ENCODE data around the gene ZDBF2.
"Not testable (repeated sequence)": the region's sequence is repeated elsewhere in the genome, so short reads cannot be mapped to it uniquely, and the experiment has no call there.

ZDBF2 gene

GRCh38 chr2:206259376-206260187 lies 14.9 kb upstream of the ZDBF2 start:
- DNase-seq: no peak

GRCh38 chr2:206260188-206261012 lies 14.1 kb upstream of the ZDBF2 start:
- no peak for DNase-seq

GRCh38 chr2:206263959-206264603 lies 10.4 kb upstream of the ZDBF2 start:
- DNase-seq: no peak

- DNase-seq: no peak
Observed at GRCh38 chr2:206266130-206267125, 8.0 kb upstream of the ZDBF2 start.

GRCh38 chr2:206267567-206267966 lies 6.9 kb upstream of the ZDBF2 start:
- DNase-seq: no peak

GRCh38 chr2:206271065-206271464 lies 3.4 kb upstream of the ZDBF2 start:
- no peak for DNase-seq

GRCh38 chr2:206273905-206274304 lies 558 bp upstream of the ZDBF2 start:
- DNase-seq: no peak

- no peak for DNase-seq
Observed at GRCh38 chr2:206275312-206276055, 1.0 kb downstream of the ZDBF2 start.

- no peak for DNase-seq
Observed at GRCh38 chr2:206276169-206276942, 1.9 kb downstream of the ZDBF2 start.

- no peak for DNase-seq
Observed at GRCh38 chr2:206277503-206277902, 3.0 kb downstream of the ZDBF2 start.

- no peak for DNase-seq
Observed at GRCh38 chr2:206282746-206283145, 8.3 kb downstream of the ZDBF2 start.

- no peak for DNase-seq
Observed at GRCh38 chr2:206287197-206287596, 12.7 kb downstream of the ZDBF2 start.

- DNase-seq: no peak
Observed at GRCh38 chr2:206289391-206289790, 14.9 kb downstream of the ZDBF2 start.

GRCh38 chr2:206296128-206296527 lies 21.7 kb downstream of the ZDBF2 start:
- no peak for DNase-seq

GRCh38 chr2:206299608-206300007 lies 25.1 kb downstream of the ZDBF2 start:
- DNase-seq: not testable (repeated sequence)

GRCh38 chr2:206305523-206306245 lies 31.2 kb downstream of the ZDBF2 start:
- no peak for DNase-seq

GRCh38 chr2:206311026-206311425 lies 36.6 kb downstream of the ZDBF2 start:
- no peak for DNase-seq

- DNase-seq: no peak
Observed at GRCh38 chr2:206316141-206316540, 41.7 kb downstream of the ZDBF2 start.

- no peak for DNase-seq
Observed at GRCh38 chr2:206323033-206323432, 48.6 kb downstream of the ZDBF2 start.

GRCh38 chr2:206323486-206323885 lies 49.0 kb downstream of the ZDBF2 start:
- no peak for DNase-seq
